ENCODE data around the gene EPHB2.
A peak's percentile ranks its signal among the peaks of the same experiment; 100 is the strongest.
"Not testable (repeated sequence)": the region's sequence is repeated elsewhere in the genome, so short reads cannot be mapped to it uniquely, and the experiment has no call there.

The EPHB2 gene

GRCh38 chr1:22691031-22691753 lies 19.4 kb upstream of the EPHB2 start:
- no peak for DNase-seq

- no peak for DNase-seq
Measured at GRCh38 chr1:22694172-22694571, 16.5 kb upstream of the EPHB2 start.

GRCh38 chr1:22696610-22697009 lies 14.0 kb upstream of the EPHB2 start:
- no peak for DNase-seq

- DNase-seq = no peak
Measured at GRCh38 chr1:22697980-22698379, 12.7 kb upstream of the EPHB2 start.

- no peak for DNase-seq
Measured at GRCh38 chr1:22699681-22700520, 10.7 kb upstream of the EPHB2 start.

GRCh38 chr1:22702296-22703085 lies 8.1 kb upstream of the EPHB2 start:
- no peak for DNase-seq

GRCh38 chr1:22704440-22705067 lies 6.1 kb upstream of the EPHB2 start:
- DNase-seq = peak; percentile 72

GRCh38 chr1:22705586-22705985 lies 5.1 kb upstream of the EPHB2 start:
- DNase-seq = no peak

- DNase-seq = not testable (repeated sequence)
Measured at GRCh38 chr1:22706100-22706499, 4.5 kb upstream of the EPHB2 start.

GRCh38 chr1:22708777-22709176 lies 1.9 kb upstream of the EPHB2 start:
- no peak for DNase-seq

GRCh38 chr1:22709227-22709626 lies 1.4 kb upstream of the EPHB2 start:
- DNase-seq = no peak

- DNase-seq = no peak
Measured at GRCh38 chr1:22709891-22710700, 543 bp upstream of the EPHB2 start.

- no peak for DNase-seq
Measured at GRCh38 chr1:22711071-22711470, 432 bp downstream of the EPHB2 start.

GRCh38 chr1:22711591-22712501 lies 1.2 kb downstream of the EPHB2 start:
- no peak for DNase-seq

- DNase-seq = no peak
Measured at GRCh38 chr1:22712502-22713271, 2.0 kb downstream of the EPHB2 start.

- DNase-seq = no peak
Measured at GRCh38 chr1:22714455-22714854, 3.8 kb downstream of the EPHB2 start.

- DNase-seq = no peak
Measured at GRCh38 chr1:22717037-22717760, 6.6 kb downstream of the EPHB2 start.

- DNase-seq = no peak
Measured at GRCh38 chr1:22721122-22721873, 10.7 kb downstream of the EPHB2 start.

Measured in activated T-cell treated with anti-CD3 and anti-CD28 coated beads for 4 hours (primary cell).